ENCODE measurements around the gene PAM.

The PAM gene

GRCh38 chr5:102863764-102864560 lies 108.9 kb downstream of the PAM start:
- DNase-seq = no peak

GRCh38 chr5:102865171-102865509 lies 110.0 kb downstream of the PAM start:
- DNase-seq = no peak

GRCh38 chr5:102865510-102866236 lies 110.6 kb downstream of the PAM start:
- DNase-seq = no peak

GRCh38 chr5:102866237-102866600 lies 111.1 kb downstream of the PAM start:
- no peak for DNase-seq

GRCh38 chr5:102867992-102868662 lies 113.0 kb downstream of the PAM start:
- DNase-seq = no peak

GRCh38 chr5:102869230-102869629 lies 114.1 kb downstream of the PAM start:
- no peak for DNase-seq

DNA sequence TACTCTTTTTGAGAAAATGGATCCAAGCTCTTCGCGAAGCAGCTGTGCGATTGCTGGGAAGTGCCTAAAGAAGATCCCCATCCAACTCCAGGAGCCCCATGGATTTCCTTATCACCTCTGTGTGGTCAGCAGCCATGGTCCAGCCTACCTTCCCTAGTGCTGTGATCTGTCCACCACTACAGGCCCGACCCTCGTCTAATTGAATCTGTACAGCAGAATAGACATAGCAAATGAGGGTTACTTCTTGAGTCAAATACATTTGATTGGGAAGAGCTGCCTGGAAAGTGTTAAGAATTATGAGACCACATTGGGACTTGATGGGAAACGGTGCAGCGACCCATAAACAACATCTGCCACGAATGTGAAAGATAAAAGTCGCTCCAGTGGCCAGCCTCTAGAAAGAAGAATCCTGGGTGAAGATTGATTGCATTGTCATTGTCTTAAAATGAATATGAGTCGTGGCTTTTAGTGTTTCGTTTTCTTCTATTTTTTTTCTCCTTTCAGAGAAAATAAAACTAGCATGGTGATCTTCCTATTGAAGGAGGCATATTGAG lies 118.4 kb downstream of the PAM start:
- no peak for DNase-seq

DNA sequence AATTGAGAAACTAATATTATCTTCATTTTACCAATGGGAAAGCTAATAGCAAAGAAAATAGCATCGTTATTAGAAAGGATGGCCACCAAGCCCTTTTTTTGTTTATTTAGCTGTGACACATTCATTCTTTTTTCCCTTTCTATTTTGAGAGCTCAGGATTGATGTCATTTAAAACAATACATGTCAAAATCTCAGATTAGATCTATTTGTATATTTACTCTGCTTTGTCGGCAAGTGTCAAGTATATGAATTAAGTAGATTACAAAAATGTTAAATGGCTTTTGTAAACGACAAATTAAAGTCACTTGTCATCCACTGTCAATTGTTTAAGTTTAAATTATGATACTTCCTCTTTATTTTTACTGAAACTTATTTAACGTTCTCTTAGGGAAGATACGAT lies 118.9 kb downstream of the PAM start:
- no peak for DNase-seq

DNA sequence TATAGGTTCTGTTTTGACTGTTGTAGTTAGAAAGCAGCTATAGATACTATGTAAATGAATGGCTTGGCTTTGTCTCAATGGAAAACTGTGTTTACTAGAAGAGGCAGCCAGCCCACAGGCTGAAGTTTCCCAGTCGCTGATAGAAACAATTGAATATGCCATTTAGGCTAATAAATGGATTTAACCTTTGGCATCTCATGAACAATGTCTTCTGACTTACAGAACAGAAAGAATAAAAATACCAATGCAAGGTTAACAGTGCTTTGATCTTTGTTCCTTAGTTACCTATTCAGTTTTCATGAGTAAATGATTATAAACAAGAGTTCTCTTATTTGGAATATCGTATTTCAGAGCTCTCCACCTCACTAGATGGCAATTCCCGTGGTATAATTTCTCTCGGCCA lies 120.6 kb downstream of the PAM start:
- DNase-seq = no peak

- no peak for DNase-seq
Observed at GRCh38 chr5:102876610-102877009, 121.5 kb downstream of the PAM start.

- DNase-seq = no peak
Observed at GRCh38 chr5:102879741-102880140, 124.6 kb downstream of the PAM start.

DNA sequence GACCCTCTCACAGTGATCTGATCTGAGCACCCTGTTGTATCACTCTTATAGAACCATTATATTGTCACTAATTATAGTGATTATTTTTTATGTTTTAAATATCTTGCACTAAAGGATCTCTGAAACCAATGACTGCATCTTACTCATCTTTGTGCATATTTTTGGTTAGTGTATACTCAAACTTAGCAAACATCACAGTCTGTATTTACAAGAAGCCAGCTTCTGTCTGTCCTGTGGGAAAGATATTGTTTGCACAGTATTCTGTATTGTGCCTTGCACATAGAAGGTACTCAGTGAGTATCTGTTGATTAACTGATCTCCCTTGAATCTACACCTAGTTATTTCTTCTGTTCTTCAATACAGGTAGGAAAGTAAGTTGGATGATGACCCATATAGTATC lies 131.5 kb downstream of the PAM start:
- DNase-seq = no peak

GRCh38 chr5:102888483-102888882 lies 133.4 kb downstream of the PAM start:
- DNase-seq = no peak

DNA sequence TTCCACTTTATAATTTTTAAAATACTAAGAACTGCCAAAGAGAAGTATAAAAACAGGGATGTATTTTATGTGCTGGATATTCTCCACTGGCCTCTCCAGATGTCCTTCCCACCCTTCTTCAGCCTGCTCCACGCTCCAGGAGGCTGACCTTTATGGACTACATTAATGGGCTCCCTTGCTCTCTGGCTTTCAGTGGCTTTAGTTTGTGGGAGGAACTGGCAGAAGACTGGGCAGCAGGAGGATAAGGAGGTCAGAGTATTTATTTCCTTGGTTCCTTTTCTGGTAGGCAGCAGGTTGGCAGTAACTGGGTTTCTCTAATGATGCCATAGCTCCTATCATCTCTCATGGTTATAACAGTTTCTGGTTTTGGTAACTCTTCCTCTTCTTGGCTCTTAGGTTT lies 133.9 kb downstream of the PAM start:
- no peak for DNase-seq

- no peak for DNase-seq
Observed at GRCh38 chr5:102890133-102890532, 135.0 kb downstream of the PAM start.

DNA sequence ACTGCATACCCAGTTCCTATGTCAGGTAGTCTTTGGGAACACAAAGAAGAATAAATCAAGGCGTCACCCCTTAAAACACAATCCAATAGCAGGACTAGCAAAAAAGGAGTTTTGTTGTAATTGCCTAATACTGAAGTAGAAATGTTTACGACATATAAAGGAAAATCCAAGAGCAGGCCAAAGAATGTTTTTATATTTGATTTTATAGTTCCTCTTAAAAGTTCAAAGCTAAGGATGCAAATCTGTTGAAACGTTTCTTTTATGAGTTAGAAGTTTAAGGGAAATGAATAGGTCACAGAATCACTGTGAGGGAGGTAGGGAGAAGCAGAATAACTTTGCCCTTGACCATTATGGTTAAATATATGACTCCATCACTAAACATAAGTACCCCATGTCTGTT lies 136.1 kb downstream of the PAM start:
- DNase-seq = no peak

GRCh38 chr5:102893942-102894341 lies 138.8 kb downstream of the PAM start:
- no peak for DNase-seq

DNA sequence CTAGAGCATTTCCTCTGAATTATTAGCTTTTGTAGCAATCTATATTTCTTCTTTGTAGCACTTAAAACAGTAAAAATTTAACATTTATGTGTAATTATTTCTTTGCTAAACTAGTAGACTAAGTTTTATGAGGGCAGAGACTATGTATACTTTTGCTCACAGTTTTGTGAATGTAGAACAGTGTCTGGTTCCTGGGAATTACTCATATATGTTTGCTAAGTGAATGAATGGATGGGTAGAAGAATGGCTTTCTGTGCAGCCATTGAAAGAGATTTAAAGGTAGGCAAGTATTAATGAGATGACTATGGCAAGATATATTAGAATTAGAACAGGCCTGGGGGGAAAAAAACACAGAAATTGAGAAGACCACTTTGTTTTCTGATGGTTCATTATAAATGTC lies 140.1 kb downstream of the PAM start:
- no peak for DNase-seq

DNA sequence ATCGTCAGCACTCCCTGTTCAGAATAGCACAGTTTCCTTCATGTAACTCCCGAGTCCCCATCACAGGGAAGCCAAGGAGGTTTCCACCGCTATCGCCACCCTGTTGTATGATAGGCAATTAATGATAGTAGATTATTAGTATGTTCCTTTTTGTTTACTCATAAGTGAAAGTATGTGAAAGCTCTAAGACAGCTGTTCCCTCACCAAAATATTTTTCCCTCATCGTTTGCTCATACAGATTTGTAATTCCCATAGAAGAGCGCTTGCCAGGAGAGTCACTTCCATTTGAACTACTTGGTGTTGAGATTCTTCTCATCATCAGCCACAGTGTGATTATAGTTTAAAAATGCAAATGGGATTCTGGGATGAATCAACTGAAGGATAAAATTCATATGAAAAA lies 140.9 kb downstream of the PAM start:
- DNase-seq = no peak

DNA sequence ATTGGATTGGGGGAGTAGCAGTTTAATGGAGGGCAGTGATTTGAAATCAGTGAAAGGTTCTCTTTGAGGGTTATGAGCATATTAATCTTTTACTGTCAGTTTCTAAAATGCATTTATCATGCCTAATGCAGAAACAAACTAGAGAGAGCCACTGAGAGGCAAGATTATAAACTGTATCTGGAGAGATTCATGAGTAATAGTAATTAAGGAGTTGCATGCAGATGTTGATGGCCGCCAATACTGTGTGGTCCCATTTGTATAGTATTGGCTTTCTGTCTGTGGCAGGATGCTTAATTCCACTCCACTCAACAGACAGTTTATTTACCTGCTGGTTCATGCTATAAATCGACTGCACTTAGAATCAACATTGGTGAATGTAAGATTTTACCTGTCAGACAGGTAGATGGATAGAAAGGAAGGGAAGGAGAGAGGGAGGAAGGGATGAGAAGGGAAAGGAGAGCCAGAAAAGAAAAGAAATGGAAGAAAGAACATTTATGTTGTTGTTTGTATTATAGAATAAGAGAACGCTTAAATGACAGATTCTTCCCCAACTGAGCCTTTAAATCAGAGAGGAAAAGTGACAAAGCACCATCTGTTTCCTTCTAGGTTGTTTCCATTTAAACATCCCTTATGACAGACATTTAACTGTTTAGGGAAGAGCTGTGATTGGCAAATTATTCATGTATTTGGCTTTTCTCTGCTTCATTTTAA lies 146.5 kb downstream of the PAM start:
- DNase-seq = no peak

- no peak for DNase-seq
Observed at GRCh38 chr5:102902135-102902448, 147.0 kb downstream of the PAM start.

DNA sequence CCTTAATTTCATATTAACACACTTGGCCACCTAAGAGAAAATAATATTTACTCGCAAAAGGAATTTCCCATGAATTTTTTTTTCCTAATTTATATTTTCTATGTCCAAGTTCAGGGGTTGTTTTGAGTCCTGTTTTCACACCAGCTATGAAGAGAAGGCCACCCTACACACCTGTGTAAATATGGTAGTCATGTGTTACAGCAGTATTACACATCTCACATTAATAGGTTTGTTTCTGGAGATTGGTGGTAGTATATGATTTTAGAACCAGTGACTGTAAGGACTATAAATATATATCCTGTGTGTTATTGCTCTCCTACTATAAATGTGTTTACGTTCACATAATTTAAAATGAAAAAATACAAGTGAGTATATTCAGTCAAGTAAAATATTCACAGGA lies 147.5 kb downstream of the PAM start:
- no peak for DNase-seq

- DNase-seq = no peak
Observed at GRCh38 chr5:102903074-102903871, 148.2 kb downstream of the PAM start.

All from NCI-H2081 treated with DMSO at 0.1 percent for 48 hours (cell line).